ENCODE measurements around the gene NCAM1.

NCAM1 gene

GRCh38 chr11:112961146-112961668 lies at the start of gene NCAM1 (continued):
- TF ChIP-seq INSM2 (tag by site-specific recombination; IDR thresholded peaks at IDR 0.05) (peak; percentile 82), ZNF175 (tag by site-specific recombination; IDR thresholded peaks at IDR 0.05) (no peak), AEBP2 (tag by site-specific recombination; IDR thresholded peaks at IDR 0.05; ENCODE audit: borderline replicate concordance) (no peak), HOXA7 (CRISPR knock-in tag; IDR thresholded peaks at IDR 0.05; ENCODE audit: borderline replicate concordance) (no peak), GLI2 (tag by site-specific recombination; IDR thresholded peaks at IDR 0.05; ENCODE audit: borderline replicate concordance, low read depth) (no peak), ZFP37 (tag by site-specific recombination; IDR thresholded peaks at IDR 0.05) (peak; percentile 85), ATF2 (tag by site-specific recombination; IDR thresholded peaks at IDR 0.05; ENCODE audit: low read depth) (no peak), ZNF623 (tag by site-specific recombination; IDR thresholded peaks at IDR 0.05) (0 out of 2 replicates have a peak, but pooled peaks have one; percentile 18), ZBTB10 (tag by site-specific recombination; IDR thresholded peaks at IDR 0.05) (peak; percentile 99), ZNF239 (tag by site-specific recombination; IDR thresholded peaks at IDR 0.05) (no peak), ZNF354C (tag by site-specific recombination; IDR thresholded peaks at IDR 0.05; ENCODE audit: borderline replicate concordance, low read depth) (no peak), ZNF19 (tag by site-specific recombination; IDR thresholded peaks at IDR 0.05; ENCODE audit: low read depth) (0 out of 2 replicates have a peak, but pooled peaks have one; percentile 31), ZNF121 (tag by site-specific recombination; IDR thresholded peaks at IDR 0.05) (no peak), ZNF266 (tag by site-specific recombination; IDR thresholded peaks at IDR 0.05; ENCODE audit: low read depth) (0 out of 2 replicates have a peak, but pooled peaks have one; percentile 43), ZNF133 (tag by site-specific recombination; IDR thresholded peaks at IDR 0.05) (no peak), OSR2 (tag by site-specific recombination; IDR thresholded peaks at IDR 0.05) (peak; percentile 46), ZNF280C (tag by site-specific recombination; IDR thresholded peaks at IDR 0.05) (no peak), BCL11B (tag by site-specific recombination; IDR thresholded peaks at IDR 0.05; ENCODE audit: low read depth) (peak; percentile 84; the same call in 1 of the 2 replicates), ZNF214 (tag by site-specific recombination; IDR thresholded peaks at IDR 0.05; ENCODE audit: borderline replicate concordance) (no peak), KLF8 (tag by site-specific recombination; IDR thresholded peaks at IDR 0.05) (peak; percentile 97), ZNF350 (tag by site-specific recombination; IDR thresholded peaks at IDR 0.05) (no peak), ZNF660 (tag by site-specific recombination; IDR thresholded peaks at IDR 0.05) (peak; percentile 94), ZNF513 (tag by site-specific recombination; IDR thresholded peaks at IDR 0.05) (peak; percentile 32; the same call in 1 of the 2 replicates), ZNF792 (tag by site-specific recombination; IDR thresholded peaks at IDR 0.05) (no peak), ZNF621 (tag by site-specific recombination; IDR thresholded peaks at IDR 0.05) (no peak), ZNF707 (tag by site-specific recombination; IDR thresholded peaks at IDR 0.05) (no peak), SP3 (tag by site-specific recombination; IDR thresholded peaks at IDR 0.05) (peak; percentile 90), ZNF302 (tag by site-specific recombination; IDR thresholded peaks at IDR 0.05; ENCODE audit: low read depth) (no peak), ZNF426 (tag by site-specific recombination; IDR thresholded peaks at IDR 0.05) (no peak), ZNF366 (tag by site-specific recombination; conservative IDR thresholded peaks at IDR 0.05) (peak; percentile 80)

Data from HEK293 (cell line).